WTC11 (cell line): Measurements from ENCODE around the gene TMPRSS2. TPM values are rescaled to one million over a fixed set of nuclear protein-coding genes. Genes with fewer than 3 reads are reported as not detected.

Experiments used
- ATAC-seq: fragments of 200-7000 bp; cut with Tn5 transposase; 2 replicates; pipeline ENCODE4 v1.10.0; 2021; ENCODE audit warnings: mild to moderate bottlenecking, moderate library complexity
- CTCF ChIA-PET: fragments of 300-600 bp; sonication (Branson Sonifier 250); formaldehyde crosslinking; loops from one replicate; lab custom pipeline; 2021; ENCODE audit warnings: antibody characterized with exemption; lab: Charles Lee
- POLR2A ChIA-PET: fragments of 350-600 bp; sonication (Branson Sonifier 250); formaldehyde crosslinking; loops from one replicate; lab custom pipeline; 2021; ENCODE audit warnings: antibody characterized with exemption; lab: Charles Lee
- DNase-seq: peaks from one replicate; pipeline ENCODE4 v3.0.0; 2021; ENCODE audit warnings: low spot score
- H3K27ac Mint-ChIP-seq: 2 replicates; pipeline ENCODE4 v1.8.0; 2021; ENCODE audit warnings: mixed read lengths
- H3K27me3 Mint-ChIP-seq: 2 replicates; pipeline ENCODE4 v1.8.0; 2021; ENCODE audit warnings: low read depth, mild to moderate bottlenecking, moderate library complexity, mixed read lengths
- H3K36me3 Mint-ChIP-seq: 2 replicates; pipeline ENCODE4 v1.8.0; 2021; ENCODE audit warnings: mixed read lengths
- H3K4me1 Mint-ChIP-seq: 2 replicates; pipeline ENCODE4 v1.8.0; 2022; ENCODE audit warnings: mixed read lengths
- H3K4me3 Mint-ChIP-seq: 2 replicates; pipeline ENCODE4 v1.8.0; 2021; ENCODE audit warnings: mild to moderate bottlenecking, moderate library complexity, mixed read lengths
- H3K9me3 Mint-ChIP-seq: 2 replicates; pipeline ENCODE4 v1.8.0; 2021; ENCODE audit warnings: mixed read lengths
- ATF6 ChIP-seq: sonication (generic); formaldehyde crosslinking; IDR thresholded peaks from 2 replicates; pipeline ENCODE4 v1.8.1; 2023; ENCODE audit warnings: mild to moderate bottlenecking, missing genetic modification reagents
- E2F1 ChIP-seq: sonication (generic); formaldehyde crosslinking; IDR thresholded peaks from 2 replicates; pipeline ENCODE4 v1.8.0; 2022; ENCODE audit warnings: mild to moderate bottlenecking, missing genetic modification reagents
- FOXK1 ChIP-seq: sonication (generic); formaldehyde crosslinking; IDR thresholded peaks from 2 replicates; pipeline ENCODE4 v1.8.0; 2022; ENCODE audit warnings: mild to moderate bottlenecking, moderate library complexity, missing genetic modification reagents
- FOXP4 ChIP-seq: sonication (generic); formaldehyde crosslinking; IDR thresholded peaks from 2 replicates; pipeline ENCODE4 v1.8.0; 2022; ENCODE audit warnings: mild to moderate bottlenecking, missing genetic modification reagents
- GTF2I ChIP-seq: fragments of 250-450 bp; sonication (Bioruptor Pico); conservative IDR thresholded peaks from 2 replicates; pipeline ENCODE4 v1.4.0; 2021; ENCODE audit warnings: mild to moderate bottlenecking
- HMGA2 ChIP-seq: fragments of 250-450 bp; sonication (Bioruptor Pico); IDR thresholded peaks from 2 replicates; pipeline ENCODE4 v1.4.0; 2021; ENCODE audit warnings: mild to moderate bottlenecking, moderate library complexity
- IRF1 ChIP-seq: sonication (generic); formaldehyde crosslinking; IDR thresholded peaks from 2 replicates; pipeline ENCODE4 v1.8.0; 2023; ENCODE audit warnings: missing genetic modification reagents
- IRF2 ChIP-seq: sonication (generic); formaldehyde crosslinking; IDR thresholded peaks from 2 replicates; pipeline ENCODE4 v1.8.0; 2022; ENCODE audit warnings: low read depth, missing genetic modification reagents, borderline replicate concordance
- NFATC4 ChIP-seq: fragments of 250-450 bp; sonication (Bioruptor Pico); IDR thresholded peaks from 2 replicates; pipeline ENCODE4 v1.9.0; 2021; ENCODE audit warnings: mild to moderate bottlenecking
- PRDM15 ChIP-seq: sonication (generic); formaldehyde crosslinking; IDR thresholded peaks from 2 replicates; pipeline ENCODE4 v1.8.0; 2022; ENCODE audit warnings: missing genetic modification reagents
- PREB ChIP-seq: sonication (generic); formaldehyde crosslinking; IDR thresholded peaks from 2 replicates; pipeline ENCODE4 v1.8.1; 2022; ENCODE audit warnings: mild to moderate bottlenecking, missing genetic modification reagents, moderate library complexity, borderline replicate concordance
- PRRX2 ChIP-seq: fragments of 250-450 bp; sonication (Bioruptor Pico); IDR thresholded peaks from 2 replicates; pipeline ENCODE4 v1.8.0; 2021; ENCODE audit warnings: mild to moderate bottlenecking
- RORB ChIP-seq: fragments of 250-450 bp; sonication (Bioruptor Pico); IDR thresholded peaks from 2 replicates; pipeline ENCODE4 v1.9.0; 2021; ENCODE audit warnings: mild to moderate bottlenecking
- ZNF263 ChIP-seq: sonication (generic); formaldehyde crosslinking; IDR thresholded peaks from 2 replicates; pipeline ENCODE4 v1.8.1; 2022; ENCODE audit warnings: low read depth, mild to moderate bottlenecking, moderate library complexity, missing genetic modification reagents
- ZNF281 ChIP-seq: sonication (generic); formaldehyde crosslinking; IDR thresholded peaks from 2 replicates; pipeline ENCODE4 v1.8.0; 2023; ENCODE audit warnings: mild to moderate bottlenecking, missing genetic modification reagents
- ZNF416 ChIP-seq: fragments of 250-450 bp; sonication (Bioruptor Pico); IDR thresholded peaks from 2 replicates; pipeline ENCODE4 v1.9.0; 2021; ENCODE audit warnings: mild to moderate bottlenecking, inconsistent platforms
- ZNF423 ChIP-seq: fragments of 250-450 bp; sonication (Bioruptor Pico); IDR thresholded peaks from 2 replicates; pipeline ENCODE4 v2.1.2; 2022; ENCODE audit warnings: mild to moderate bottlenecking, moderate library complexity
- ZSCAN18 ChIP-seq: fragments of 250-450 bp; sonication (Bioruptor Pico); IDR thresholded peaks from 2 replicates; pipeline ENCODE4 v2.1.2; 2022; ENCODE audit warnings: mild to moderate bottlenecking, moderate library complexity
- total RNA-seq: library from RNA; stranded (reverse); gene quantifications from 3 replicates; pipeline ENCODE4 v1.2.3, GENCODE V29; 2021

TMPRSS2 gene
- total RNA-seq, 1 experiment from 2014 or later: 8.5 TPM

- no peak for TF ChIP-seq PRDM15 (CRISPR knock-in tag)
- TF ChIP-seq, all 79 proteins: peak for 0
Measured at GRCh38 chr21:41555057-41555456, 47.1 kb upstream of the TMPRSS2 start (continued).

- ATAC-seq: no peak
- ChIA-PET CTCF (interaction anchor here (0.5 kb wide), 1 partner anchor 342 kb away, joined by 3 read pairs; no protein-coding TSS in a partner anchor), POLR2A (no interaction called here)
- Mint-ChIP-seq H3K4me1 (no peaks in the 10 kb centered on the region), H3K9me3 (peaks cover 4% of the 10 kb centered on the region; the same call in 1 of the 2 replicates), H3K4me3 (no peak overlapping the region), H3K27me3 (no peaks in the 10 kb centered on the region; the same call in 1 of the 2 replicates), H3K36me3 (no peaks in the 10 kb centered on the region), H3K27ac (no peak overlapping the region)
- DNase-seq: no peak
- TF ChIP-seq IRF1 (CRISPR knock-in tag) (no peak), HMGA2 (CRISPR knock-in tag) (no peak), ZSCAN18 (CRISPR knock-in tag) (no peak), ZNF281 (CRISPR knock-in tag) (no peak), PREB (no peak), ATF6 (CRISPR knock-in tag) (no peak), ZNF423 (CRISPR knock-in tag) (no peak), NFATC4 (CRISPR knock-in tag) (no peak), RORB (no peak), GTF2I (CRISPR knock-in tag) (no peak), ZNF416 (no peak)
Measured at GRCh38 chr21:41552254-41552653, 44.3 kb upstream of the TMPRSS2 start.

- DNase-seq (no peak), ATAC-seq (no peak)
- Mint-ChIP-seq H3K27me3 (no peaks in the 10 kb centered on the region; the same call in 1 of the 2 replicates), H3K4me1 (no peaks in the 10 kb centered on the region), H3K36me3 (no peaks in the 10 kb centered on the region), H3K9me3 (peaks cover 4% of the 10 kb centered on the region; the same call in 1 of the 2 replicates), H3K4me3 (no peak overlapping the region), H3K27ac (no peak overlapping the region)
- ChIA-PET POLR2A (no interaction called here), CTCF (no interaction called here)
- no peak for TF ChIP-seq ZNF423 (CRISPR knock-in tag)
- TF ChIP-seq FOXP4: no peak
- no peak for TF ChIP-seq IRF2 (CRISPR knock-in tag)
- no peak for TF ChIP-seq ZNF263 (CRISPR knock-in tag)
- TF ChIP-seq FOXK1 (CRISPR knock-in tag): no peak
- TF ChIP-seq PRRX2 (CRISPR knock-in tag): no peak
- TF ChIP-seq E2F1 (CRISPR knock-in tag): no peak
Measured at GRCh38 chr21:41548781-41549180, 40.8 kb upstream of the TMPRSS2 start.
